ENCODE results near the gene RAE1. TPM values are rescaled to one million over a fixed set of nuclear protein-coding genes. Genes with fewer than 3 reads are reported as not detected.
A peak's percentile ranks its signal among the peaks of the same experiment; 100 is the strongest.

RAE1 gene
- total and polyA plus RNA-seq, 2 donors (not counting 1 experiment from before 2014, with no cell fraction given), result 27.2 to 39.4 TPM

- Histone ChIP-seq H4K20me1 (ENCODE audit: control insufficient read depth, extremely low read depth, insufficient read depth, low read length) (no peaks in the 10 kb centered on the region), H3K4me1 (ENCODE audit: control insufficient read depth, extremely low read depth, insufficient read depth, low read length) (peaks cover 3% of the 10 kb centered on the region), H3K79me2 (ENCODE audit: control insufficient read depth, insufficient read depth, low read length) (no peaks in the 10 kb centered on the region), H3K4me3 (replicated peaks in 1 of 4; ENCODE audit: control extremely low read depth in 1 of 4, insufficient read depth in 1 of 4, low read depth in 3 of 4, low read length in 4 of 4) (no peak overlapping the region), H3K9me3 (ENCODE audit: control insufficient read depth, insufficient read depth, low read depth, low read length) (no peaks in the 10 kb centered on the region), H3K27ac (ENCODE audit: insufficient read depth, low read length) (no peak overlapping the region), H3K4me2 (ENCODE audit: extremely low read depth, insufficient read depth, low read length) (no peak overlapping the region), H3K36me3 (ENCODE audit: control insufficient read depth, insufficient read depth, low read length) (peaks cover 4% of the 10 kb centered on the region), H2AFZ (ENCODE audit: low read length) (no peak overlapping the region), H3K27me3 (ENCODE audit: control insufficient read depth, insufficient read depth, low read length) (no peaks in the 10 kb centered on the region), H3K9ac (ENCODE audit: insufficient read depth, low read length) (no peak overlapping the region)
- no peak for TF ChIP-seq EZH2 (IDR thresholded peaks at IDR 0.05; ENCODE audit: low read length, missing control alignments)
- TF ChIP-seq CTCF (conservative IDR thresholded peaks at IDR 0.05 in 1 of 2, IDR thresholded peaks at IDR 0.05 in 1 of 2; ENCODE audit: low read depth in 1 of 2, low read length in 2 of 2), result no peak
- DNase-seq (ENCODE audit: low read depth in 2 of 2), result no peak
These were observed 43.3 kb downstream of the RAE1 start for GRCh38 chr20:57394121-57395082.

GRCh38 chr20:57395111-57395966 is 44.3 kb downstream of the RAE1 start:
- H3K4me1 ChIP-seq (ENCODE audit: control insufficient read depth, extremely low read depth, insufficient read depth, low read length), result peaks cover 3% of the 10 kb centered on the region
- peak; percentile 50 to 88 for DNase-seq (ENCODE audit: low read depth in 2 of 2)
- peak overlapping the region; percentile 23 for H3K9ac ChIP-seq (ENCODE audit: insufficient read depth, low read length)
- no peak for TF ChIP-seq EZH2 (IDR thresholded peaks at IDR 0.05; ENCODE audit: low read length, missing control alignments)
- no peak for TF ChIP-seq CTCF (conservative IDR thresholded peaks at IDR 0.05 in 1 of 2, IDR thresholded peaks at IDR 0.05 in 1 of 2; ENCODE audit: low read depth in 1 of 2, low read length in 2 of 2)
- H3K4me2 ChIP-seq (ENCODE audit: extremely low read depth, insufficient read depth, low read length), result peak overlapping the region; percentile 64
- peak overlapping the region in 1 of 4 experiments; percentile 10 for H3K4me3 ChIP-seq (replicated peaks in 1 of 4; ENCODE audit: control extremely low read depth in 1 of 4, insufficient read depth in 1 of 4, low read depth in 3 of 4, low read length in 4 of 4)
- H3K9me3 ChIP-seq (ENCODE audit: control insufficient read depth, insufficient read depth, low read depth, low read length), result no peaks in the 10 kb centered on the region
- no peaks in the 10 kb centered on the region for H3K79me2 ChIP-seq (ENCODE audit: control insufficient read depth, insufficient read depth, low read length)
- H3K36me3 ChIP-seq (ENCODE audit: control insufficient read depth, insufficient read depth, low read length), result peaks cover 7% of the 10 kb centered on the region
- H3K27me3 ChIP-seq (ENCODE audit: control insufficient read depth, insufficient read depth, low read length), result no peaks in the 10 kb centered on the region
- no peaks in the 10 kb centered on the region for H4K20me1 ChIP-seq (ENCODE audit: control insufficient read depth, extremely low read depth, insufficient read depth, low read length)
- no peak overlapping the region for H2AFZ ChIP-seq (ENCODE audit: low read length)
- H3K27ac ChIP-seq (ENCODE audit: insufficient read depth, low read length), result peak overlapping the region; percentile 44

Data from fibroblast of lung (primary cell).